ENCODE measurements around the gene SPATA20.

SPATA20 gene

GRCh38 chr17:50547035-50547735, at the start of gene SPATA20:
Gene SPATA20 (plus strand): TSS chr17:50547174. CDS start chr17:50547209, 35 bp downstream.
- peak; percentile 90 for DNase-seq

- DNase-seq = no peak
Measured at GRCh38 chr17:50498021-50498874, 48.7 kb upstream of the SPATA20 start.

- no peak for DNase-seq
Measured at GRCh38 chr17:50499270-50499669, 47.7 kb upstream of the SPATA20 start.

DNA sequence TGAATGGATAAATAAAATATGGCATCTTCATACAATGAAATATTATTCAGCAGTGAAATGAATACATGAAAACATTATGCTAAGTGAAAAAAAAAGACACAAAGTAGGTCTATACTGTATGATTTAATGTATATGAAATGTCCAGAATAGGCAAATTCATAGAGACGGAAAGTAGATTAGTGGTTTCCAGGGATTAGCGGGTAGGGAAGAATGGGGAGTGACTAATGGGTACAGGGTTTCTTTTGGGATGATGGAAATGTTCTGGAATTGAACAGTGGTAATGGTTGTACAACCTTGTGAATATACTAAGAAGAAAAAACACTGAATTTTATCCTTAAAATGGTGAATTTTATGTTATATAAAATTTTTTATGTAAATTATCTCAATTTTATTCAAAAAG, 47.3 kb upstream of the SPATA20 start:
- no peak for DNase-seq

- DNase-seq = no peak
Measured at GRCh38 chr17:50501054-50501453, 45.9 kb upstream of the SPATA20 start.

DNA sequence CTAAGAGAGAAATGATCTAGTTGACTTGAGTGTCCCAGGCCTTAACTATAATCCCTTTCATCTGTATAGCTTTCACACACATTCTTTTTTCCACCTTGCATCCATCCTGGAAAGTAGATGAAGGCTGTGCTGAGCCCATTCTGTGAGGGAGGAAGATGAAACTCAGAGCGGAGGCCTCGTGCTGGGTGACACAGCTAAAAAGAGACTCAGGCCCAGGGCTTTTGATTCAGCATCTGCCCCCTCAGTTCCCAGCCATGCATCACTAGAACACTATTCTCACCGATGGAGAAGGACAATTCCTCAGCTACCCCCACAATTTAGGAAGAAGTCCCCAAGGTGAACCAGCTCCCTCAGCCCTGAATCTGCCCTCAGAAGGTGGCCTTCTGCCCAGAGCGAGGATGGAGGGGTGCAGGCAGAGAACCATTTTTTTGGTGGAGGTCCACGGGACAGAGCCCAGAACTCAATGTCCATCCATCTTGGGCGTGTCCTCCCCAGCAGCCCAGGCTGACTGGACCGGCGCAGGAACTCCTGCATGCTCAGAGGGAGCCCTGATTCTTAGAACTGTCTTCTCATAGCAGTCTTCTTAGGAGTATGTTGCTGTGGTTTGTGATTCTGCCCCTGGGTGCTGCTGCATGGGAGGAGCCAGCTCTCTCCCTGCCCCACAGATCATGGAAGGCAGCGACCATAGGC, 44.5 kb upstream of the SPATA20 start:
- DNase-seq = no peak

- DNase-seq = no peak
Measured at GRCh38 chr17:50505591-50506130, 41.3 kb upstream of the SPATA20 start.

DNA sequence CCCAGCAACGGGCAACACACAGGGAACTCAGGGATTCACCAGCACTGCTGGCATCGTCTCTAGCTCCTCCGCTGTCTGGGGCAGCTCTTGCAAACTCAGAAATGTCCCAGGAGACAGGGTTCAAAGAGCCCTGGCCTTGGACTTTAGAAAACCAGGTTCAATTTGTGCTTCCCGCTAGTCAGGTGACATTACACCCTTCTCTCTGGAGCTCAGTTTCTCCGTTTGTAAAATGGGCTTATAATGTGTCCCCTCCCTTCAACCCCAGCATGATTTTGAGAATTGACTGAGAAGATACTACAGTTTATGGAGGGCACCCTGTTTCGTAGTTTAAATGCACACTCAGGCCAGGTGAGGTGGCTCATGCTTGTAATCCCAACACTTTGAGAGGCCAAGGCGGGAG, 40.7 kb upstream of the SPATA20 start:
- no peak for DNase-seq

DNA sequence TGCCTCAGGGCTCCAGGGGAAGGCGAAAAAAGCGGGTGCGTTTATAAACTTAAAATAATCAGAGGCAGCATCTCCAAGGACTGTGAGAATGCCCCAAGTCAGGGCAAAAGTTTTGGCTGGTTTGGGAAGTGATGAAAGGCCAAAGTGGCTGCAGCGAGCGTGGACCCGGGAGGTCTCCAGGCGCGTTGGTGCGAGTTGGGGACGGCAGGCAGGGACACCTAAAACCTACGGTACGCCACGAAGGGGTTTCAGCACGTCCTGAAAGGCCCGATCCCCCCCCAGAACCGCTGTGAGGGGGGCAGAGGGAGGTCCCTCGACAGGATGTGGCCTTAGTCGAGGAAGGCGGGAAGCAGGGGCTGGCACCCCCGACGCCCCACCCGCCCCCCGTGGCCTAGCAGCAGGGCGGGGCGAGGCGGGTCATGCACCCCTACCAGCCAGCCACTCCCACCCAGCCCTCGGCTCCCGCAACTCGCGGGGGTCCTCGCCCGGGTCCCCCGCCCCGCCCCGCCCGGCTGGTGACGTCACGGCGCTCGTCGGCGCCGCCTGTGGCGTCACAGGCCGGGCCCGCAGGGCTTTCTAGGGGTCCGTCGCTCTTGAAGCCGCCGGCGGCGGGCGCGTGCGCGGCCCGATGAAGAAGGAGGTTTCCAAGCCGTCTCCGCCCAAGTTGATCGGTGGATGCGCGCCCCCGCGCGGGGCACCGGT, 39.0 kb upstream of the SPATA20 start, which contains the start of gene MYCBPAP:
TSS of gene MYCBPAP (plus strand) at position 569 of the 702 bp plus-strand sequence. CDS start 236 bp downstream, outside the sequence.
- DNase-seq = peak; percentile 83

- no peak for DNase-seq
Measured at GRCh38 chr17:50508573-50509460, 38.2 kb upstream of the SPATA20 start.

DNA sequence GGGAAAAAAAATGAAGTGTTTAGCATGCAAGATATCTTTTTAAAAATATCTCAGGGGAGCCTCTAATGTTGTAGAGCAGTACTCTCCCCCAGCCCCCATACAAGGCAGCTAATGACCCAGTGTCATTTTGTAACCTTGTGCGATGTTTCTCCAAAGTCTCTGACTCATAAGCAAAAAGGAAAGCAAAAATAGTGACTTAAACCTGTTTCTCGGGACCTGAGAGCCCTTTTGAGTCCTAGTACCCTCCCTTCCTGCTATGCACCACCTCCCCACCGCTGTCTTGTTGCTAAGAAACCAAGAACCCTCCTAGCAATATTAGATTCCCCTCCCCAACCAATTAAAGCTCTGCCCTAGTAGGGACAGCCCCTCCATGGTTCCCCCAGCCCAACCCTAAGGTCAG, 35.9 kb upstream of the SPATA20 start:
- no peak for DNase-seq

- no peak for DNase-seq
Measured at GRCh38 chr17:50513495-50513894, 33.5 kb upstream of the SPATA20 start.

DNA sequence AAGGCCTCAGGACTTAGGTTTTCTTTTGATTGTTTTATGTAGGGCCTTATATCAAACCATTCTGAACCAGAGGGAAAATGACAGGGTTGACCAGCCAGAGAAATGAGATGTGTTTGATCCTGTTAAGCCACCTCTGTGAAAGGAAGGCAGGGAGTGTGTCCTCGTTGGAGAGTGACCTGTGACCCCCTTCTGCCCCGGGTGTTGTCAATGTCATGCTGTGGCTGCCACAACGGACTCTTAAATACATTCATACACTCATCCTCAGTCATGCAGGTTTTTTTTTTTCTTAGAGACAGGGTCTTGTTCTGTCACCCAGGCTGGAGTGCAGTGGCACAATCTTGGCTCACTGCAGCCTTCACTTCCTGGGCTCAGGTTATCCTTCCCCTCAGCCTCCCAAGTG, 32.6 kb upstream of the SPATA20 start:
- DNase-seq = no peak

DNA sequence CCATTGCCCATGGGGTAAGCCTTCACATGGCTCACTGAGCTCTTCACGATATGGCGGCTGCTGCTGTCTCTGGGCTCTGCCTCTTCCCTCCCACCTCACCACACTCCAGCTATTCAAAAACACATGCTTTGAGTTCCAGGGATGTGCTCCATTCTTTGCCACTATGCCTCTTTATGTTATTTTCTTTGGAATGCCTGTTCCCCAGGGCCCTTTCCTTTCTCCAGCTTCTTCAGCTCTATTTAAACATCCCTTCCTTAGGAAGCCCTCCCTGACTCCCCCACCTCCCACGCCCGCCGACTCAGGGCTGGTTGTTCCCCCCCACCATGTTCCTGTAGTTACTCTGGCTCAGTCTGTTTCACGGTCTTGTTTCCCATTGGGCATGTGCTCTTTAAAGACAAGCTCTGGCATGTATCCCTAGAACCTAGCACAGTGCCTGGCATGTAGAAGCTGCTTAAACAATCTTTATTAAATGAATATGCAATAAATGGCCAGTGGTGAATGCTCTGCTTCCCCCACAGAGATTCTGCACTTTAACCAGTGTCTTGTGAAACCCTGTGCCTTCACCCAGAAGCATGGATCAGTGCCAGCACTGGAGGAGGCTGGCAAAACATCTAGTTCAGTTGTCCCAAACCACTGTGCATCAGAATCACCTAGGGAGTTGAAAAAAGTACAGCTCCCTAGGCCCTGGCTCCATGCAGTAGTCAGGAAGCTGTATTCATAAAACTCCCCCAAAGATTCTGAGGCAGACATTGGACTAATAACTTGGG, 31.9 kb upstream of the SPATA20 start:
- no peak for DNase-seq

GRCh38 chr17:50517011-50517410, 30.0 kb upstream of the SPATA20 start:
- no peak for DNase-seq

GRCh38 chr17:50517504-50518383, 29.2 kb upstream of the SPATA20 start:
- no peak for DNase-seq

- peak; percentile 49 for DNase-seq
Measured at GRCh38 chr17:50518384-50519023, 28.5 kb upstream of the SPATA20 start.

- DNase-seq = no peak
Measured at GRCh38 chr17:50519141-50519834, 27.7 kb upstream of the SPATA20 start.
